GM20000 (cell line): Measurements from ENCODE around the gene SPNS2.

ENCODE experiments used
- DNase-seq: peaks from one replicate; pipeline ENCODE4 v3.0.0; 2012; ENCODE audit warnings: low spot score
- TF ChIP-seq, protein P1 (sequence below): IDR thresholded peaks from 2 replicates; pipeline ENCODE4 v1.5.1; 2012; ENCODE audit warnings: mild to moderate bottlenecking, control low read depth; ENCODE audit errors: extremely low read depth, missing control alignments

Gene SPNS2

DNA sequence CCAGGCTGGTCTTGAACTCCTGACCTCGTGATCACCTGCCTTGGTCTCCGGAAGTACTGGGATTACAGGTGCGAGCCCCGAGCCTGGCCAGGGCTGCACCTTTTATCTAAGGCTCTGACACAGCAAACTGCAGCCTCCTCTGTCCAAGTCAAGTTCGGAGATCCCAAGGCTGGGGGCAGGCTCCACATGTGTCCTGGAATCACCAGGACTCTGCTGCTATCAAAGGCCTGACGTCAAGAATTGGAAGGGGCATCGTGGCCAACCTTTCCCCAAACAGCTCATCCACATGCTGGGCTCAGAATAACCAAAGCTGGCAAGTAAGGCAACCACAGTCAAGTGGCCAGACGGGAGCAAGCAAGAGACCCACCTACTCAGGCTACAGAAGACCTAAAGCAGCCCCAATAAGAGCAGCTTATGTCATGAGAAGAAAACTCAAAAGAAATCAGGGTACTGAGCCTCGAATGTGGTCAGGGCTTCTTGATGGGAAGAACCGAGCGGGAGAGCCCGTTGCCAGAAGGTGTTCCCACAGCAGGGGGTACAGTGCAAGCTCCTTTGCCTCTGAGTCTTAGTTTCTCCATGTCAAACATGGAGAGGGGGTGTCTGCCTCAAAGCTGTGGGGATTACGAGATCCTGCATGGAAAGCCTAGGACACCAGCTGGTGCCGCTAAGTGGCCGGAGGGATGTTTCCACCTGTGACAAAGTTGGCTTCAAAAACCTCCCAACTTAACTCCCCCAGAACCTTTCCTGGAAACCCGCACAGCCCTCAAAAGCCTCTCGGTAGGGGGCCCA, 48.6 kb downstream of the SPNS2 start:
- TF ChIP-seq, protein P1, sequence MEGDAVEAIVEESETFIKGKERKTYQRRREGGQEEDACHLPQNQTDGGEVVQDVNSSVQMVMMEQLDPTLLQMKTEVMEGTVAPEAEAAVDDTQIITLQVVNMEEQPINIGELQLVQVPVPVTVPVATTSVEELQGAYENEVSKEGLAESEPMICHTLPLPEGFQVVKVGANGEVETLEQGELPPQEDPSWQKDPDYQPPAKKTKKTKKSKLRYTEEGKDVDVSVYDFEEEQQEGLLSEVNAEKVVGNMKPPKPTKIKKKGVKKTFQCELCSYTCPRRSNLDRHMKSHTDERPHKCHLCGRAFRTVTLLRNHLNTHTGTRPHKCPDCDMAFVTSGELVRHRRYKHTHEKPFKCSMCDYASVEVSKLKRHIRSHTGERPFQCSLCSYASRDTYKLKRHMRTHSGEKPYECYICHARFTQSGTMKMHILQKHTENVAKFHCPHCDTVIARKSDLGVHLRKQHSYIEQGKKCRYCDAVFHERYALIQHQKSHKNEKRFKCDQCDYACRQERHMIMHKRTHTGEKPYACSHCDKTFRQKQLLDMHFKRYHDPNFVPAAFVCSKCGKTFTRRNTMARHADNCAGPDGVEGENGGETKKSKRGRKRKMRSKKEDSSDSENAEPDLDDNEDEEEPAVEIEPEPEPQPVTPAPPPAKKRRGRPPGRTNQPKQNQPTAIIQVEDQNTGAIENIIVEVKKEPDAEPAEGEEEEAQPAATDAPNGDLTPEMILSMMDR = no peak

DNA sequence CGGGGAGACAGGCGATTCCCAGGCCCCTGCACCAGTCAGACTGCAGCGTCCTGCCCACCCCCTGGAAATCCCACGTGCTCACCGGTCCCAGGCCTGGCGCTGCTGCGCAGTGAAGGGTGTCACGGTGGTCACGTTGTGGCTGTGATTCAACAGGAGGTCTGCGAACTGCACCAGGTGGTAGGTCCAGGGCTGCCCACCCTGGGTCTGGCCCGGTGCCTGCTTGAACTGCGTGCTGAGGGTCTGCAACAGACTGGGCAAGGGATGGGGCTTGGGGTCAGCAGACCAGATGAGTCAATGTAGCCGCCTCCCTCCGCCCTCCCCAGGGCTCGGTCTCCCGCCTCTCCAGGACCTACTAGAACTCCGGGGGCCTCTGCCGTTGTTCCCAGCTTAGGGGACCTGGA, 49.4 kb downstream of the SPNS2 start:
- DNase-seq = no peak
- TF ChIP-seq, protein P1 = no peak

More for the DNA sequence above, 48.6 kb downstream of the SPNS2 start:
- no peak for DNase-seq

DNA sequence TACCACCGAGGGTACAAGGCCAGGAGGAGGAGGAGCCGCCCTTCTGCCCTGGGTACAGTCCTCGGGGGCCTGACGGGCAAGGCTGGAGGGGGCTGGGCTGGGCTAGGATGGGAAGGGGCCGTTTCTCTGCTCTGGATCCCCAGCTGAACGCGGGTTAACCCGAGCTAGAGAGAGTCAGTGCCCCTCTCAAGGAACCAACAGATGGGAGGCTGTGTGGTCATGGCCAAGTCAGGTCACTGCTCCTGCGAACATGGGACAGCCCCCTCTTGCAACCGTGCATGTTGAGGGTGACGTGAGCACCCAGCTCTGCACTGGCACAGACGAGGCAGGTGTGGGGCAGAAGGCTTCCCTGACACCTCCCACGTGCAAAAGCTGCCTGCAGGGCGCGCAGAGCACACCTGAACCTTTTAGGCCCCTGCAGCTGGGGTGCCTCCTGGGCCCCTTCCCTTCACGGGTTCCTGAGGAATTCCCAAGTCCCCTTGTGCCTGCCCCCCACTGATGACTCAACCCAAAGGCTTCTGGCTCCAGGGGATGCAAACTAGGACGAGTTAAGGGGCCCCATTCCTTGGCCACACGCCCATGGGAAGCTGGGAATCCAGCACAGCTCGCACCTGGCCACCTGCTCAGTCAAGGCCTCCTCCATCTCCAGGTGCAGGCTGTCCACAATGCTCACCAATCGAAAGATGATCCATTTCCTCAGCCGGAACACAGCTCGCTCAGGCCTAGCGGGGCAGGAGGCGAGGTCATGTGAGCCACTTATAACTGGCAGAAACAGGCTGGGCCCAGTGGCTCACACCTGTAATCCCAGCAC, 50.2 kb downstream of the SPNS2 start:
- TF ChIP-seq, protein P1 = no peak
- no peak for DNase-seq

DNA sequence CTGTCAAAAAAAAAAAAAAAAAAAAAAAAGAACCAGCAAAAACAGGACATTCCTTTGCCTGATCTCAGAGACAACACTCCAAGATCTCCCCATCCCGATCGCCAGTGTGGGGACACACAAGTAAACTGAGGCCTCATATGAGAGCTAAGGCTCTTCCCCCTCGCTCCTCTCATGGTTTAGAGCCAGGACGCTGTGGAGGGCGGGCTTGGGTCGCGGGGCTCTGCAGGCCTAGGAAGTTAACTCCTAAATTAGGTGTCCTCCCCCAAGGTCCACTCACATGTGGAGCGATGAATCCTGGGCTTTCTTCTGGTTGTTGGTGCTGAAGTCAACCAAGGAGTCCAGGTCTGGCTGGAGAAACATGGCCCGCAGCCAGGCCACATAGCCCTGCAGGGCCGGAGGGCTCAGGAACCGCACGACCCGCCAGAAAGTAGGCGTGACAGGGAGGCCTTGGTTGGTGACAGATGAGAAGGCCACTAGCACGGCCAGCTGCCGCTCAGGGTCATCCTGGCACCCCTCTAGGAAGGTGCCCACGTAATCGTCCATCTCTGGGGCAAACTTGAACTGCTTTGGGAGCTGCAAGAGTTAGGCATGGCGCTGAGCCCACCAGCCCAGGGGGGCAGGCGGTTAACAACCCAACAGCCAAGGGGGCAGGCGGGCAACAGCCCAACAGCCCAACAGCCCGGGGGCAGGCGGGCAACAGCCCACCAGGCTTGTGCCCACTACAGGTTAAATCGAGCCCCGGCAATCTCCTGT, 51.3 kb downstream of the SPNS2 start:
- TF ChIP-seq, protein P1 = no peak
- DNase-seq = no peak

DNA sequence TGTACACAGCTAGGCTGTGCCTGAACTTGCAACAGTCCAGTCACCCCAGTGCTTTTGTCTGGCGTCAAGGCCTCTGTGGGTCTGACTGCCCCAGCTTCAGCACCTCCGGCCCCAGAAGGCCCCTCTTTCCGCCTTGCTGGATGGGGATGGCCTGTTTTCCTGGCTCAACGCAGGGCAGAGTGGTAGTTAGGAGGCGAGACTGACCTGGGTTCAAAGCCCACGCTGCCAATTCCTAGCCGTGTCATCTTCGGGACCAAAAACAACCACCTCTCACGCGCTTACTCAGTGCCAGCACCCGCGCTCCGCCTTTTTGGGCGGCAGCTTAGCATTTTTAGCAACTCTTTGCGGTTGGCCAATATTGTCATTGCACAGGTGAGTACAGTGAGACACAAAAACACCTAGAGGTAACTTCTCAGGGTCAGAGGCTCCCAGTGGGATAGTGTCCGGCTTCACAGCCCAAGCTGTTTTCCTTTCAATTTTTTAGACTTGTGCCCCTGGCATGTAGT, 51.9 kb downstream of the SPNS2 start:
- TF ChIP-seq, protein P1 = no peak
- no peak for DNase-seq

DNA sequence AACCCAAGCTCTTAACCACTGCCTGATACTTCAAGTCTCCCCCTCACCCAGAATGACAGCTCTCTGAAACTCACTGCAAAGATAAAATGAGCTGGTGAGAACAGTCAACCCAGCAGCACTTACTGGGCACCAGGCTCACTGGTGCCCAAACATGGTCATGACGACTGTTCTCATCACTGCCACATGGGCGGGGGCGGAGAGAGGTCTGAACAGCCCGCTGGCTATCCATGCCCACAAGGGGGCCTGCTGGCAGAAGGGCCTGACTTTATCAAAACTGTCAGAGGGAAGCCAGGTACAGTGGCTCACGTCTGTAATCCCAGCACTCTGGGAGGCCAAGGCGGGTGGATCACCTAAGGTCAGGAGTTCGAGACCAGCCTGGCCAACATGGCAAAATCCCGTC, 52.5 kb downstream of the SPNS2 start:
- TF ChIP-seq, protein P1 = no peak
- DNase-seq = no peak
